HS-5 (cell line): Measurements from ENCODE around the gene DBI.
"Not testable (repeated sequence)": the region's sequence is repeated elsewhere in the genome, so short reads cannot be mapped to it uniquely, and the experiment has no call there.

Experiments used
- DNase-seq: peaks from one replicate; pipeline ENCODE4 v3.0.0-alpha.2; 2012; ENCODE audit warnings: low read depth

The DBI gene

DNA sequence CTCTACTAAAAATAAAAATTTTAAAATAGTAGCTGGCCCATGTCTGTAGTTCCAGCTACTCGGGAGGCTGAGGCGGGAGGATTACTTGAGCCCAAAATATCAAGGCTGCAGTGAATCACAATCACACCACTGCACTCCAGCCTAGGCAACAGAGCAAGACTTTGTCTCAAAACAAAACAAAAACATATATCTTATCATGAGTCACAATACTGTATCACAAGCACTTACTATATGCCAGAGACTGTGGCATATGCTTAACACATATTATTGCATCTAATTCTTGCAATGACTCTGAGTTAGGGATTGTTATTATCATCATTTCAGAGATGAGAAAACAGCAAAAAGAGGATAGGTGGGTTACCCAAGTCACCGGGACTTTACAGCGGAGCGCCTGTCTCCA lies 35.3 kb downstream of the DBI start:
- no peak for DNase-seq

DNA sequence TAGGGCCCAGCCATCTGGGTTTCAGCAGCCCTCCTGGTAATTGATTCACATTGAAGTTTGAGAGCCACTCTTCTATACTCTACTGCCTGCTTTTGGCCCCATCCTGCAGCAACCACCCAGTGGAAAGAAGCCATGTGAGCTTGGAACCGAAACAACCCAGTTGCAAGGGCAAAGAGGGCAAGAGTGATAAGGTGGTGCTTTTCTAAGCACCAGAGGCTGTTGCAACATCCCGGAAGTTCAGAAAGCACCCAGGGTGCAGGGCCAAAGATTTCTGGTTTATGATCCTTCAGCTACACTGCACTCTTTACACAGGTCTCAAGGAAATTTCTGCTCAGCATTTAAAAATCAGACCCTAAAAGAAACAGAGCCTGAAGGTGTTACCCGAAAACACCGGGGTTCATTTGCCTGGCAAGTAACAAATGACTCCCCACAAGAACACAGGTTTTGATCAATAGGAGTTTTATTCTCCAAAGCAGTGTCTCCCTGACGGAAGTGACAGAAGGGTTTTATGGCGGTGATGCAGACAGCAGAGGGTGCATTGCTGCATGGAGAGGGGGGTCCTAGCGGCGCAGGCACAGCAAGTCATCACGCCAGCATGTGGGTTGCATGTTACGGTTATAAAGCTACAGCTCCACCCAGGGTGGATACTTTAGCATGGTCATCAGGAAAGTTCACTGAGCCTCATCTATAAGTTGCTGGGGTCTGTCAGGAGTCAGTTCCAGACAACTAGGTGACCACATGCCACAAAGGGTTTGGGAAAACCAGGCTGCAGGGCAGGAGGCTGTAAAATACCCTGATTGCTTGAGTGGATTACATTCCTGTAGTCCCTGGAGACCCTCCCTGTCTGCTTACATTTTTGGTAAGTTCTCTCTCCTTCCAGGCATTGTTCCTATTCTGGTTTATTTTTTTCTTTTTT lies 36.1 kb downstream of the DBI start:
- no peak for DNase-seq

DNA sequence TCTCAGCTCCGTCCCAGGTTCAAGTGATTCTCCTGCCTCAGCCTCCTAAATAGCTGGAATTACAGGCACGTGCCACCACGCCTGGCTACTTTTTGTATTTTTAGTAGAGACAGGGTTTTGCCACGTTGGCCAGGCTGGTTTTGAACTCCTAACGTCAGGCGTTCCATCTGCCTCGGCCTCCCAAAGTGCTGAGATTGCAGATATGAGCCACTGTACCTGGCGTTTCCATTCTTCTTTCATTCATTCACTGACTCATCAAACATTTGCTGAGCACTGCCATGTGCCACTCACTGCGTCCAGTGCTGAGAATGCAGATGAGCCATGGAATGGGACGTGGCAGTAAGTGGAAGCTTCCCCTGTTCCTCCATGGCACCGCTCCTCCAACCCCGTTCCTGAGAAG lies 36.8 kb downstream of the DBI start:
- not testable (repeated sequence) for DNase-seq

- DNase-seq: no peak
These were observed 38.4 kb downstream of the DBI start for GRCh38 chr2:119405151-119405550.

DNA sequence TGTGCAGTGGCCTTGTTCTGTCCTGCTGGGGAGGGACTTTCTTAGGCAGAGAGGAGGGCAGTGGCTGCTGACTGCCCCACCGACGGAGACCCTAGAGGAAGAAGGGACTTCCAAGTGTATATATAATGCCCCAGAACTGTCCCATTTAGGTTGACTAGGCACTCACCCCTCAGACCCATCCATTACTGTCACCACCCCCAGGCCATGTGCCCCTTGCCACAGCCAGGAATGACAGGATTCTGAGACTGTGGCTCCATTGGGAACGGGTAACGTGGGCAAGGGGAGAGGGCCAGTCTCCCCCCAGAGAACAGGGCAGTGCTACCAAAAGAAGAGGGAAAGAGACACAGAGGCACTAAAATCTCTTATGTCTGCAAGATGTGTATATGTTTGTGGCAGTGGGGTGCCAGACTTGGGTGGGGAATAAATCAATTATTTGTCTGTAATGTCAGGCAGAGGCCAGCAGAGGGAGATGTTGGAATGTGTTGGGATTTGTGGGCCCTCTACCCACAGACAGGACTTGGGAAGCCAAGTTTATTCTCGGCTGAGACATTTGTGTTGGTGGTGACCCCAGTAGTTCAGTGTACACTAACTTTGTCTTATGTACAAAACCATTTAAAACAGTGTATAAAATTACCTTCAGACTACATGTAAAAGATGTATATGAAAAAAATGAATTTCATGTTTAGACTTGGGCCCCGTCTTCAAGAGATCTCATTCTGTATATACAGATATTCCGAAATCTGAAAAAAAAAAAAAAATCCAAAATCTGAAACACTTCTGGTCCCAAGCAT lies 40.8 kb downstream of the DBI start:
- DNase-seq: no peak

DNA sequence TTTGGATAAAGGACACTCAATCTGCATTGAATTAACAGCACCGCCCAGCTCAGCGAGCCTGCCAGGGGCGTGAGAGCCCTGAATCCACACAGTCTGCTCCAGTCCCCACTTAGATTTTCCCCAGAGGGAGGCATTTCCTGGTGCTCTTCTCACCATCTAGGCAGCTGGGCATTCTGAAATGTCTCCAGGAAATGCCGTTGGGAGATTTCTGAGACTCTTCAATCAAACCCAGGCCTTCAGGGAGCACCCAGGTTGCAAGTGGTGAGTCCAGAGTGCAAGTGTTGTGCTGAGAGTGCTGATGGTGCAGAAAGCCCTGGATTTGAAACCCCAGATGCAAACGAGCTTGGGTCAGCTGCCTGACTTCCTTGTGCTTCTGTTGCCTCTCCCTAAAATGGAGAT lies 41.4 kb downstream of the DBI start:
- DNase-seq: no peak

- DNase-seq: no peak
These were observed 42.7 kb downstream of the DBI start for GRCh38 chr2:119409506-119409905.

- DNase-seq: no peak
These were observed 48.1 kb downstream of the DBI start for GRCh38 chr2:119414894-119415293.

- no peak for DNase-seq
These were observed 48.9 kb downstream of the DBI start for GRCh38 chr2:119415630-119416029.

GRCh38 chr2:119416299-119416923 lies 49.6 kb downstream of the DBI start:
- DNase-seq: no peak

DNA sequence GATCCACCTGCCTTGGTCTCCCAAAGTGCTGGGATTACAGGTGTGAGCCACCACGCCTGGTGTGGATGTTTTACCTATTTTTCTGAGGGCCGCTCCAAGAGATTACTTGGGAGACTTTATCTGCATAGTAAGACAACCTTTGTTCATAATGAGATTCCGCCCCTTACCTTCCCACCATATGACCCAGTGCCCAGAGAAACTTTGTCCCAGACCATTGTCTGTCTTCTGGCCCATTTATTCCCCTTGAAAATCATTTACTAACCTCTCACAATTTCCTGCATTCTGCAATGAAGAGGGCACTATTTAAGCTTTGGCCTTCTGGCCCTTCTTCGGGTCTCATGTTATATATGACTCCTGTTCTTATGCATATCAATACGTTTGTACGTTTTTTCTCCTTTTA lies 51.1 kb downstream of the DBI start:
- DNase-seq: no peak

DNA sequence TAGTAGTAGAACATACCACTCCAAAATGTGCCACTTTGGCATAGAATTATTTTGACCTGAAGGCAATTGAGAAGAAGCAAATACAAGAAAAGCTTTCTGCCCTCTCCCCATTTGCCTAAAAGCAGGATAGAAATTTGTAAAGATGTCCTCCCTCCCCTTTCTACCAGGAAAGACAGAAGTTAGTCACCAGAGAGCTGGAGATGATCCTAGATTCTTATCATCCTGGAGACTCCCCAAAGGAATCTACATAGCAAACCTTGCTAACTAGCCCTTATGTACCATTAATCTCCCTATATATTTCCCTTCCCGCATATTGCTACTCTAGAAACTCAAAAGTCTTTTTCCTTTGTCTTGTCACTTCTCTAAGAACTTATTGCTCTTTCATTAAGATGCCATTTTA lies 52.3 kb downstream of the DBI start:
- DNase-seq: no peak

DNA sequence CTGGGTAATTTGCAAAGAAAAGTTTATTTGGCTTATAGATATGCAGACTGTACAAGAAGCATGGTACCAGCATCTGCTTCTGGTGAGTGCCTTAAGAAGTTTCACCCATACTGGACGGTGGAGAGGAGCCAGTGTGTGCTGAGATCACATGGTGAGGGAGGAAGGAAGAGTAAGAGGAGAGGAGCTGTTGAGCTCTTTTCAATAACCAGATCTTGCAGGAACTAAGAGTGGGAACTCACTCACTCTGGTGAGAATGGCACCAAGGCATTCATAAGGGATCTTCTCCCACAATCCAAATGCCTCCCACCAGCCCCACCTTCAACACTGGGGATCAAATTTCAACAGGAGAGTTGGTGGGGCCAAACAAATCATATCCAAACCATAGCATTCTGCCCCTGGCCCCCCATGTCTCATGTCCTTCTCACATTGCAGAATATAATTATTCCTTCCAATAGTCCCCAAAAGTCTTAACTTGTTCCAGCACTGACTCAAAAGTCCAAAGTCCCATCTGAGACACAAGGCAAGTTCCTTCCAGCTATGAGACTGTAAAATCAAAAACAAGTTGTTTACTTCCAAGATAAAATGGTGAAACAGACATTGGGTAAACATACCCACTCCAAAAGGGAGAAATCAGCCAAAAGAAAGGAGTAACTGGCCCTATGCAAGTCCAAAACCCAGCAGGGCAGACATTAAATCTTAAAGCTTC lies 53.2 kb downstream of the DBI start:
- DNase-seq: no peak

- no peak for DNase-seq
These were observed 54.5 kb downstream of the DBI start for GRCh38 chr2:119421304-119421703.

DNA sequence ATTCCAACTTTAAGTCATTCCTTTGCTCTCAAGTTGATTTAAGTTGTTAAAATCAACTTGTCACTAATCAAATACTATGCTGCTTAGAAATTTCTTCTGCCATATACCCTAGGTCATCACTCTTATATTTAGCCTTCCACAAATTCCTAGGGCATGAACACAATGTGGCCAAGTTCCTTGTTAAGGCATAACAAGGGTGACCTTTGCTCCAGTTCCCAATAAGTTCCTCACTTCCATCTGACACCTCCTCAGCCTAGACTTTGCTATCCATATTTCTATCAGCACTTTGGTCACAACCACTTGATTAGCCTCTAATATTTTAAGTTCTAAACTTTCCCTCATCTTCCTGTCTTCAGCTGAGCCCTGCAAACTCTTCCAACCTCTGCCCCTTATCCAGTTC lies 55.0 kb downstream of the DBI start:
- no peak for DNase-seq
